CD4-positive, alpha-beta T cell treated with Interleukin-15 for 1 hour (primary cell): ENCODE data around the gene HSPA12A.
"Not testable (repeated sequence)": the region's sequence is repeated elsewhere in the genome, so short reads cannot be mapped to it uniquely, and the experiment has no call there.

Source experiments
- DNase-seq: peaks from one replicate; pipeline ENCODE4 v3.0.0-alpha.2; 2020

Gene HSPA12A

GRCh38 chr10:116715839-116716377 lies 26.5 kb downstream of the HSPA12A start:
- no peak for DNase-seq

DNA sequence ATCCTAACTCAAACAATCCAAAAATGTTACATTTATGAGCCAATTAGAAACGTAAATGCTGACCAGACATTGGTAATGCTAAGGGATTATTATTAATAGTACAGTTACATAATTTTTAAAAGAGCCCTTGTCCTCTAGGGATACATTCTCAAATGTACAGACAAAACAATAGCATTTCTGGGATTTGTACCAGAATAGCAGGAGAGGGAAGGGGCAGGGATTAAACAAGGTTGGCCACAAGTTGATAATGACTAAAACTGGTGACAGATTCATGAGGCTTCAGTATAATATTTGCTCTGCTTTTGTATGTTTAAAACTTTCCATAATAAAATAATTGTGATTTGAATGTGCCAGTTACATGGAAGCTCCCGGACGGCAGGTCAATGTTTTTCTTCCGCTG lies 27.0 kb downstream of the HSPA12A start:
- no peak for DNase-seq

DNA sequence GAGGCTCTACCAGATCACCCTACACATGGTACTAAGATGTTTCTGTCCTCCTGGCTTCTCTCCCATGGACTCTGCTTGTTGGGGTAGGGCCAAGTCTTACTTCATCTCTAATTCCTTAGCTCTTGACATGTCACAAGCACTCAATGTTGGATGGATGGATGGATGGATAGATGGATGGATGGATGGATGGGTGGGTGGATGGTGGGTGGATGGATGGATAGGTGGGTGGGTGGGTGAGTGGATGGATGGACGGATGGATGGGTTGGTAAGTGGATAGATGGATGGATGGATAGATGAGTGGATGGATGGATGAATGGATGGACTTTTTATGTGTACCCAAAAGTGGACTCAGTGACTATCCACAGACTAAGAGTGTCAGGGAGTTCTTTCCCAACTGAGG lies 28.5 kb downstream of the HSPA12A start:
- DNase-seq = no peak

DNA sequence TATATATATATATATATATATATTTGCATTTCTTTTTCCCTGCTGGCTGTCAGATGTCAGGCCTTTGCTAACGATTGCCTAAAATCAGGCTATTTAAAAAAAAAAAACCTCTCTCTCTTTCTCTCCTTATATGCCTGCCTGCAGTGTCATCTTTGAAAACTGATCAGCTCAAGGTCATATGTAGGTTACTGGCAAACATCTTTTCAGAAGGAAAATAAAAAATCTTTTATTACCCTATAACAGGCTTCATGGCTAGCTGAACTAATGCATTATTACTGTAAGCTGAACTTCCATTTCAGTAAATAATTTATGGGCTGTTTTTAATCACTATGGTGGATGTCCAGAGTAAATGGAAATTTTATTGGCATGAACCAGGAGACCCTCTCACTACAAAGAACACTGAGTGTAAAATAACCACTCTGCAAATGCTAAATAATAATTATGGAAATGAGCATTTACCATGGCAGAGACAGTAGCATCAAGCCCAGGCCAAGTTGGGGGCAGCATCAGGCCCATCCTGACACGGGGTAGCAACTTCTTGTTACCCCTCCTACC lies 29.3 kb downstream of the HSPA12A start:
- no peak for DNase-seq

DNA sequence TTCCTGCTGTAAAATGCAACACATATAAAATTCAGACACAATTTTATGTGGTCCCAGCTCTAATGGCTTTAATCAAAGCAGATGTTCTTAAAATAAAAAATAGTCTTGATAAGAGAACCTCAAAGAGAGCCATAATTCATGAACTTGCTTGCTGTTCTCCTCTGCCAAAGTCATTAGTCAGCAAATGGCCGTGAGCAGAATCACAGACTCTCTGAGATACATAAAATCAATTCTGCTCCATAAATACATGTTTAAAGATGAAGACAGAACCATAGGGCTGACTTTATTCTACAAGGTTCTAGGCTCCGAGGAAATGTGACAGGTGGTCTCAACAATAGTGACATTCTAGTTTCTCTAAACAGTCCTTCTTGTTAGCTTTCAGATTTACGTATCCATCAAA lies 29.8 kb downstream of the HSPA12A start:
- no peak for DNase-seq

GRCh38 chr10:116711803-116712202 lies 30.6 kb downstream of the HSPA12A start:
- DNase-seq = not testable (repeated sequence)

DNA sequence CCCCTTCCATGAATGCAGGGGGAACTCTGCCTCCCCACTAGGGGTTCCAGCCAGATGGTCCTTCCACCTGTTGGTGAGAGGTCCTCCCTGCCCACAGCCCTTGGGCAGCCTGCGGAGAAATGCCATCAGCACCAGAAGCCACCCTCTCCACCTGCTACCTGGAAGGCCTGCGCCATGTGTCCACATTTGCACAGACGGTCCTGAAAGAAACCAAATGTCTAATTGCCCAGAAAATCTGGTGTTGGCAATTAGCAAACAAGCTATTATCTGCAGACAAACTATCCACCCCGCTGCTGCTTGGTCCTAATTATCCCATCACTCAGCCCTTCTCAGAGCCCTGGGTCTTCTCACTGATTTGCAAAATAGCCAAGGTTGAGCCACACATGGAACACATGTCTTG lies 32.3 kb downstream of the HSPA12A start:
- DNase-seq = no peak

DNA sequence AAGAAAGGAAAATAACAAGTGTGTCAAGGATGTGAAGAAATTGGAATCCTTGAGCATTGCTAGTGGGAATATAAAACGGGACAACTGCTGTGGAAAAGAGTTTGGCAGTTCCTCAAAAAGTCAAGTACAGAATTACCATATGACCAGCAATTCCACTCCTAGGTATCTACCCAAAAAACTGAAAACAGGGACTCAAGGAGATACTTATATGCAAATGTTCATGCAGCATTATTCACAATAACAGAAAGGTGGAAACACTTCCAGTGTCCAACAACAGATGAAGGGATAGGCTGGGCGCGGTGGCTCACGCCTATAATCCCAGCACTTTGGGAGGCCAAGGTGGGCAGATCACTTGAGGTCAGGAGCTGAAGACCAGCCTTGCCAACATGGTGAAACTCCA lies 33.5 kb downstream of the HSPA12A start:
- DNase-seq = no peak

- no peak for DNase-seq
Measured at GRCh38 chr10:116708391-116708821, 34.0 kb downstream of the HSPA12A start.

DNA sequence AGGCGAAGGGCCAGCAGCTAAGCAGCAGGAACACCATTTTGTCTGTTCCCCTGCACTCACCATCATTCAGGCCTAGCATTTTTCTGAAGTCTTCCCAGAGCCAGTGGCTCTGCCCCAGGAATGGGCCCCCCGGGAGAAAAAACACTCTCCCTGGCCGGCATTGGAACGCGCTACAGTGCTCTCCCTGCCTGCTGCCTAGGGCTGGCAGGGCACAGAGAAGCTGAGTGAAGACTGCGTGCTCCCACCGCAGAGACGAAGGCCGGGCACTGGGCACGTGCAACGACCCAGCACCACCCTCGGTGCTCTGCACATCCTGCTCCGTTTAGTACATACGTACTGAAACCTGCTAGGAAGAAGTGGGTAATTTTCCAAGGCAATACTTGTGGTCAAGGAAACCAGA lies 34.4 kb downstream of the HSPA12A start:
- DNase-seq = no peak

GRCh38 chr10:116706281-116706680 lies 36.1 kb downstream of the HSPA12A start:
- no peak for DNase-seq

DNA sequence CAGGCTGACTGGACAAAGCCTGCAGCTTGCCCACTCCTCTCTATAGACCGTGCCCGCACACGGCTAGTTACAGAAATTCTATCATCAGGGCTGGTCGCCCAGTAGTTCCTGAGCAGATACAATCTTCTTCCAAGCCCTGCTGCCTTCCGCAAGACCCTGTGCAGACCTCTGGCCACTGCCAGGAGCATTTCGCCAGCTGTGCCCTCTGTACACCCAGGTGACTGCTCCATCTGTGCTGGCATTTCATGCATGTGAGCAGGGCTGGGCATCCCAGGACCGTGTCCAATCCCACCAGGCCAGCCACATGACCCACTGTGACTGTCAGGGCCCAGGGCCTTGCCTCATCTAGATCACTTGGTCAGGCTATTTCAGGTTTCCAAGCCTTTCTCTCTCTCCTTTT lies 36.9 kb downstream of the HSPA12A start:
- no peak for DNase-seq

DNA sequence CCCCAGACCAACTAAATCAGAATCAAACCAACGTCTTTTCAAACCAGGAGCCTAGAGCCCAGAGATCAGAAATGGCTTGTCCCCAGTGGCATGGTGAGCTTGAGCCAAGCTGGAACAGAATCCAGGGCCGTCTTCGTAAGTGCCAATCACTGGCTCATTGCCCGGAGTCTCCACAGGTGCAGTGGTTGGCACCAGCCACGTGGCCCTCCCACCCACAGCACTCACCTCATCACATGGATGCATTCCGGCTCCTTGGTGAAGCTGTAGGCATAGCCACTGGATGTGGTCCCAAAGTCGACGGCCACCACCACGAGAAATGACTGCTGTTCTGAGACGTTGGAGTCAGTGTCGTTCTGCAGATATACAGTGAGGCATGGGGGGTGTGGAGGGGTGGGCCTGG lies 37.4 kb downstream of the HSPA12A start:
- no peak for DNase-seq

GRCh38 chr10:116702165-116702564 lies 40.2 kb downstream of the HSPA12A start:
- no peak for DNase-seq

DNA sequence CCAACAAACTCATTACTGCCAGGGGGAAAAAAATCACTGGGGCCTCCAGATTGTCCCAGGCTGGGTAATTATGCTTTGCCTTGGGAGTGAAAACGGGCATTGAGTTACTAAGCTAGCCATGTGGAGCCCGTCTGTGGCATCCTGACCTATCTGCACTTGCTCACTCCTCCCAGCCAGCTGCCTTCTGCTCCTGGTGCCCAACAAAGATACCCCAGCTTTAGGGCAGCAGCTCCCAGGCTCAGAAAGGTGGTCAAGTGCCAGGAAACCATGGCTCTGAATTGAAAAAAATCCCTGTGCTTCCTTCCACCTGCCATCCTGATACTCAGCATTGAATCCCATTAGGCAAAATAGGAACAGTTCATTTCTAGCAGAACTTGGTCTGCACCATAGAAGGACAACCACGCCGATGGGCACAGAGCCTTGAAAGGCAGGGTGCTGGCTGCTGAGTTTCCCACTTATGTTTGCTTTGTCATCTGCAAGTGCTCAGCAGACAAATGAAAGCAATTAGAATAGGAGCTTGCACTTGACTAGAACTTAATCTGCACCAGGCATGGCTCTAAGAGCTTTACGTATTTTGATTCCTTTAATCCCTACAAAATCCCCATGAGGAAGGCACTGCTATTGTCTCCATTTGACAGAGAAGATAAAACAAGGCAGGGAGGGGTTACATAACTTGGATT lies 42.8 kb downstream of the HSPA12A start:
- no peak for DNase-seq

- DNase-seq = no peak
Measured at GRCh38 chr10:116699049-116699448, 43.3 kb downstream of the HSPA12A start.

GRCh38 chr10:116698364-116698763 lies 44.0 kb downstream of the HSPA12A start:
- DNase-seq = no peak

GRCh38 chr10:116697816-116698215 lies 44.5 kb downstream of the HSPA12A start:
- no peak for DNase-seq

- no peak for DNase-seq
Measured at GRCh38 chr10:116696919-116697318, 45.4 kb downstream of the HSPA12A start.

DNA sequence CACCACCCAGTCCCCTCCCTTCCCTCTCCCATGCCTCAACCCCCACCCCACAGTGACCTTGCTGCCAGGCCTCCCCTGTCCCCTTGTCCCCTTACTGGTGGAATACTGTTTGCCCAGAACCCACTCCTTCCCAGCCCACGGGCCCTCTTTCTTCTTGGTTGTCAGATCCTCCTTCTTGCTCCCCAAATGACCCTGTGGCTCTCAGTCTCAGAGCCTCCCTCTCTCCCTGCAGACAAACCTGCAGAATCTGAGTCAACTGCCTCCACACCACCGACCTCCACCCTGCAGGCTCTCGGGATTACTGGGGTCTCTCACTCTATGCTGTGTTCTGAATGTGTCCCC lies 47.5 kb downstream of the HSPA12A start:
- no peak for DNase-seq

GRCh38 chr10:116694243-116694926 lies 48.0 kb downstream of the HSPA12A start:
- no peak for DNase-seq

DNA sequence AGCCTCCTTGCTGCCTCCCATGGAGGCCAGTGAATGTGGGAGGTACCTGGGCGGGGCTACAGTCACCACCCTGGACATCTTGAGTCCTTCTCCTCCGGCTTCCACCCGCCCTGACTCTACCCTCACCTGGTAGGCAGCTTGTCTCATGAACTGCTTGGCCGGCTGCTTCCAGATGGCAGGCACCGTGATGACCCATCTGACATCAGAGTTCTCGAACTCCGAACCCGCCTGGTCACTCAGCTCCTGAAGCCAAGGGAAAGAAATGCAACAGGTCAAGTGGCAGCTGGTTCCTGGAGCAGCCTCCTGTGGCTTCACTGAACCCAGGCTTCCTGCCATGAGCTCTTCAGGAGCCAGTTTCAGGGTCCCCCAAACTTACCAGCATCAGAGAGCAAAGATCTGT lies 50.1 kb downstream of the HSPA12A start:
- no peak for DNase-seq

DNA sequence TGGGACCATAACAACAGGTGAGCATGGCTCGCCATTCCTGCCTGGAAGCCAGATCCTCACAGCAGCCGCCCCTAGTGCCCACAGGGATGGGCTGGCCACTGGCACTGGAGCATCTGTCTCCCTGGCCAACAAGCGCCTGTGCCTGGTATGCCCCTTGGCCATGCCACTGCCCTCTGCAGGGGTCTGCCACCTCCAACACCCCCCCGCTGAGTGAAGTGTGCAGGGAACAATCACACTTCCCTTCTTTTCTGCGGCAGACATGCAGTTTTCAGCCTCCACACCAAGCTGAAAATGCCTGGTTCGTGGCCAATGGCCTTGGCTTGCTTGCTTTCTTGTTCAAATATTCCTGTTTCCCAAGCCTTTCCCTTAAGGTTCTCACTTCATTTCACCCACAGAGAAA lies 50.7 kb downstream of the HSPA12A start:
- no peak for DNase-seq
